NCI-H69 (cell line): ENCODE results near the gene AATK.

Source experiments
- DNase-seq: peaks from one replicate; lab custom pipeline; 2025; lab: John Stamatoyannopoulos, UW

The AATK gene

GRCh38 chr17:81071761-81072741 lies 94.0 kb downstream of the AATK start:
- no peak for DNase-seq

GRCh38 chr17:81070541-81071246 lies 95.3 kb downstream of the AATK start:
- DNase-seq: no peak

GRCh38 chr17:81069135-81069645 lies 96.8 kb downstream of the AATK start:
- DNase-seq: no peak

- no peak for DNase-seq
Measured at GRCh38 chr17:81068411-81069134, 97.4 kb downstream of the AATK start.

GRCh38 chr17:81067391-81067811 lies 98.6 kb downstream of the AATK start:
- DNase-seq: no peak
